HFFc6 (cell line): ENCODE results near the gene HSPA4L. TPM values are rescaled to one million over a fixed set of nuclear protein-coding genes. Genes with fewer than 3 reads are reported as not detected.

Experiments used
- DNase-seq: peaks from one replicate; pipeline ENCODE4 v3.0.0-alpha.2; 2018
- H3K27ac Mint-ChIP-seq: 2 replicates; pipeline ENCODE4 v1.8.0; 2020; ENCODE audit warnings: mild to moderate bottlenecking, mixed read lengths
- H3K27me3 Mint-ChIP-seq: 2 replicates; pipeline ENCODE4 v1.8.0; 2021; ENCODE audit warnings: mild to moderate bottlenecking, moderate library complexity, mixed read lengths; ENCODE audit not compliant: insufficient read depth
- H3K36me3 Mint-ChIP-seq: 2 replicates; pipeline ENCODE4 v1.8.0; 2021; ENCODE audit warnings: low read depth, mixed read lengths
- H3K4me1 Mint-ChIP-seq: 2 replicates; pipeline ENCODE4 v1.8.0; 2020; ENCODE audit warnings: low read depth, mixed read lengths
- H3K4me3 Mint-ChIP-seq: 2 replicates; pipeline ENCODE4 v1.8.0; 2020; ENCODE audit warnings: mild to moderate bottlenecking, moderate library complexity, mixed read lengths
- H3K9me3 Mint-ChIP-seq: 2 replicates; pipeline ENCODE4 v1.8.0; 2020; ENCODE audit warnings: mild to moderate bottlenecking, mixed read lengths
- CTCF ChIP-seq: fragments of 200-600 bp; sonication (generic); IDR thresholded peaks from 2 replicates; pipeline ENCODE4 v1.5.0; 2021; ENCODE audit warnings: antibody characterized with exemption, mild to moderate bottlenecking
- total RNA-seq, 6 experiments: library from RNA; stranded (reverse); fragmentation: NEBNext Ultra II Directional; extraction: Animal tissue kit (Norgen Biotek cat#: 25700); gene quantifications; 2 replicates in 1 of 6; 3 replicates in 5 of 6; pipeline ENCODE4 v1.2.3, GENCODE V29; 2021

Gene HSPA4L
- total RNA-seq, 6 experiments from 2014 or later = 5.9 to 7.9 (median 7.5) TPM

- Mint-ChIP-seq H3K27me3 (peaks cover 6% of the 10 kb centered on the region), H3K4me3 (no peak overlapping the region), H3K36me3 (peaks cover 4% of the 10 kb centered on the region; the same call in 1 of the 2 replicates), H3K9me3 (no peaks in the 10 kb centered on the region), H3K4me1 (peaks cover 14% of the 10 kb centered on the region), H3K27ac (no peak overlapping the region)
- TF ChIP-seq CTCF = no peak
- no peak for DNase-seq
These were observed 4.0 kb upstream of the HSPA4L start for GRCh38 chr4:127778102-127778501.

DNA sequence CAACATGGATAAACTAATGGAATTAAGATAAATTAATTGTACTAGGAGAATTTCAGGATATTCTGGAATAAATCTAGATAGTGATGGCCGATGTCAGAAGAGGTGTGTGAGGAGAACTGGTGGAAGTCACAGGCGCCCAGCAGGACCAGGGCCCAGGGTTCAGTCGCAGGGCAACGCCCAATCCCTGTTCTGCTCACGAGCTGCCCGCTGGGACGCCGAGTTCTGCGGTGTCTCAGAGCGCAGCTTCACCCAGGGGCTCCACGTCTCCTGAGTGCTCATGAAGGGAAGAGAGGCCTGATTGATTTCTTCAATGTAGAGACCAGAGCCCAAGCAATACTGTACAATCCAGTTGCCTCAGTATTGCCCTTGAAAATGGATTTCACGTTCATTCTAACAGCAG lies 1.5 kb upstream of the HSPA4L start:
- peaks cover 6% of the 10 kb centered on the region for H3K27me3 Mint-ChIP-seq

GRCh38 chr4:127781300-127782024 lies 660 bp upstream of the HSPA4L start:
- DNase-seq = peak; percentile 19
- Mint-ChIP-seq H3K4me3 (peak overlapping the region; percentile 99), H3K27ac (peak overlapping the region; percentile 94)

More for the DNA sequence above, 1.5 kb upstream of the HSPA4L start:
- Mint-ChIP-seq H3K4me1 (peaks cover 30% of the 10 kb centered on the region), H3K9me3 (no peaks in the 10 kb centered on the region), H3K27ac (no peak overlapping the region), H3K36me3 (peaks cover 4% of the 10 kb centered on the region; the same call in 1 of the 2 replicates), H3K4me3 (no peak overlapping the region; the same call in 1 of the 2 replicates)
- no peak for TF ChIP-seq CTCF
- no peak for DNase-seq

GRCh38 chr4:127782025-127782274 lies 172 bp upstream of the HSPA4L start:
- no peak for TF ChIP-seq CTCF
- peaks cover 4% of the 10 kb centered on the region; the same call in 1 of the 2 replicates for H3K36me3 Mint-ChIP-seq
- DNase-seq = peak; percentile 75
- peak overlapping the region; percentile 99 for H3K4me3 Mint-ChIP-seq
- peak overlapping the region; percentile 94 for H3K27ac Mint-ChIP-seq
- peaks cover 30% of the 10 kb centered on the region for H3K4me1 Mint-ChIP-seq
- peaks cover 6% of the 10 kb centered on the region for H3K27me3 Mint-ChIP-seq
- H3K9me3 Mint-ChIP-seq = no peaks in the 10 kb centered on the region

More at GRCh38 chr4:127781300-127782024, 660 bp upstream of the HSPA4L start:
- Mint-ChIP-seq H3K36me3 (peaks cover 4% of the 10 kb centered on the region; the same call in 1 of the 2 replicates), H3K4me1 (peaks cover 30% of the 10 kb centered on the region), H3K27me3 (peaks cover 6% of the 10 kb centered on the region), H3K9me3 (no peaks in the 10 kb centered on the region)
- no peak for TF ChIP-seq CTCF

DNA sequence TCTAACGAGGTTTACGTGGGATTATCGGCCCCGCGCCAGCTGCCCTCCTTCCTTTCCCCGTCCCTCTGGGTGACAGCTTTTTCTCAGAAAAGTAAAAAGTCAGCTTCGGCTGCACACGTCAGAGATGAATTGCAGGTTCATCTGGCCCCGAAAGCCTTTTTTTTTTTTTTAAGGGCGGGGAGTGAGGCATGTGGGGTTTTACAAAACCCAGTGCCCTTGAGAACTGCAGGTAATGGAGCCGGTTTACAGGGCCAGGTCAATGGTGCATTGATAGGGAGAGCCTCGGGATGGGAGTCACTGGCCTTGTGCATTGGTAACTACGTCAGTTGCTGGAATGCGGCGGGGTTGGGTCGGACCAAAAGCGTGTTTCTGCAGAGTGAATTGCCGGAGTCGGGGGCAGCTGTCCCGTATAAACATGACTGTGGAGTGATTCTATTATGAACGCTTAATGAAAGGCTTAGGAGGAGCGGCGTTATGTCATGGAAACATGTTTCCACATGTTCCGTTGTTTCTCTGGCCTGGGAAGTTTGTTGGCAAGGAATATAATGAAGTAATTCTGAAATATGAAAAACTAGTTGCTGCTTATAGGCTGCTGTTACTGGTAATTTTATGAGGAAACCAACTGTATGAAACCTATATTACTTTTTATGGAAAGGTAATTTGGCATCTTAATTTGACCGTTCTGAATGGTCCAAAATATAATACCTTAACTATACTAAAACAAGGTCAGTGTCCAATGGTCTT lies 1.1 kb downstream of the HSPA4L start:
- Mint-ChIP-seq H3K36me3 (peaks cover 4% of the 10 kb centered on the region; the same call in 1 of the 2 replicates), H3K27ac (peak overlapping the region; percentile 94), H3K4me1 (peaks cover 30% of the 10 kb centered on the region), H3K4me3 (peak overlapping the region; percentile 99), H3K27me3 (peaks cover 6% of the 10 kb centered on the region; the same call in 1 of the 2 replicates), H3K9me3 (no peaks in the 10 kb centered on the region)
- TF ChIP-seq CTCF = no peak
- DNase-seq = peak; percentile 10
